Anterior cingulate cortex (tissue), 58 donors: ENCODE results near the gene SH3RF1.
A peak's percentile ranks its signal among the peaks of the same experiment; 100 is the strongest.

Experiments
- DNase-seq, 58 donors: peaks; one replicate each; lab custom pipeline; 2025; lab: John Stamatoyannopoulos, UW

Gene SH3RF1

DNA sequence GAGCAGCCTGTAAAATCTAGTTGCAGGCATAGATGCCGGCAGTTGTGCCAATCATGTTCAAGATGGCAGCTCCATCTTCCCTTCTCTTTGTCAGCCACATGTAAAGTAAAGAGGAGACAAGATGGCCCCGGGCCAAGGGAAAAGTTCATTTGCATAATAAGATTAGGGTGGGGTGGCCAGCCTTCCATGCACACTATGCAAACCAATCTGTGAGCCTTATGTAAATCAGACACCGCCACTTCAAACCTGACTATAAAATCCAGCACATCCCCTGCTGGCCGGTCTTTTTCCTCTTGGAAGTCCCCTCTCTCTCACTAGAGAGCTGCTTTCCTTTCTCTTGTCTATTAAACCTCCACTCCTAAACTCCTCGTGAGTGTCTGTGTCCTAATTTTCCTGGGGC is 181.8 kb downstream of the SH3RF1 start:
- no peak for DNase-seq

DNA sequence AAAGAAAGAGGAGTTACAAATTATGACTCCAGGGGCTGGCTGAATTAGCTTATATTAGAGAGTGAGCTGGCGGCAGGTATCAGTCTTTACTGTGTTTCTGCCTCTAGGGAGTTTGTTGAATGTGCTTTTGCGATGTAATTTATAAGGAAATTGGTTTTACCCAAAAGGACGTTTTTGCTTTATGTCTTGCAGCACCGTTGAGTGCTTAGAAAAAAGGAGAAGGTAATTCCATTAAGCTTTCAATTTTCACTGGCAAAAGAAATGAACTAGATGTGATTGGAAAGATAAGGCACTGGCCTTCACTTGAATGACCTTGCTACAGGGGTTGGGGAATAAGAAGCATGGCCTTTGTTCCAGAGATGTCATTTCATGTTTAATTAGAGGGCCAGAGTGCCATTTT is 185.8 kb downstream of the SH3RF1 start:
- no peak for DNase-seq

DNA sequence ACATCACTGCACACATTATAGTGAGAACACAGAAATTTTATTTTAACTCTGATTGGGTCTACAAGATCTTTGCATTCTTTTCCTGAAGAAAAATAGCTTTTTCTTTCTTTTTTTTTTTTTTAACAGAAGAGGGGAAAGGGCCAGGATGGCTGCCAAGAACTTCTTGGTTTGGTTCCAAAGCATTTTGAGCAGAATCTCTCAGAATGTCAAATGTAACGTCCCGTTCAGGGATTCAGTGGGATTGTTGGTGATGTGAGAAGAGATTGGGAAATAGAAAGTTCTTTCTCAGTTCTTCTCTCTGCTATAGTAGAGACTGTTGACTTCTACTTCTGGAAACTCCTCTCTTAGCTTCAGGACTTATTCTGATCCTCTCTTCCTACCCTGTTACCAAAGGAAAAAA is 189.8 kb downstream of the SH3RF1 start:
- peak in 2 of 58 donors; percentile 7 to 23 for DNase-seq

DNA sequence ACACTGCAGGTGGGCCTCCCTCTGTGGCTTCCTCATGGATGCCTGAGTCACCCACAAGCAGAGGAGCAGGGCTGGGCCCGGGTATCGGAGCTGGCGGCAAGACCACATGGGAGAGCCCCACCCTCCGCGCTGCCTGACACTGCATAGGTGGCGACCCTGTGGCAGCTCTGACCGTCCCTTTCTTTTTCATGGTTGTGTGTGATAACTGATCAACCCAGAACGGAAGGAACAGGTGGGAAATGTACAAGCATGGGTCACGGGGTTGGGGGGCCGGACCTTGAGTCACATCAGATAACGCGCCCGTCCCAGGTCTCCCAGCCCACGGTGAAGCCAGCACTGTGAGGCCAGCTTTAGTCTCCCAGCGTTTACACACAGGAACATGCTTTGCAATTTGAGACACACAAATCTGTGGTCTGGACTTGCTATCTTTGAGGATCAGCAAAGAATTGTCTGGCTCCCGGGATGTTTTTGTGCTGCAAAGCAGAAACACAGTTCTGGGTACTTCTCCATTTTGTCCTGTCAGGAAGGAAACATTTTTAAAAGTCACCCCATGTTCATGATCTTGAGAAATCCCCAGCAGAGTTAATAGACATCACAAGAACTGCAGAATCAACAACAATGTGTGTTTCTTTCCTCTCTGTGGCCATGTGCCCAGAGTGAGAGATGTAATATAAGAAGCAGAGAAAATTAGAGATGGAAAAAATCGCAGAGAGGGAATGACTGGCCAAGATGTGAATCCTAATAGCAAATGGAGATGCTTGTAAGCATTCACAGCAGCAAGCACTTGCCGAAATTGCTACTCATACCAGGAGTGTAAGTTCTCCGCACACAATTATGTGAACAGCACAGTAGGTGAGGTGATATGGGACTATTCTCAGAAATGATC is 190.6 kb downstream of the SH3RF1 start:
- peak in 16 of 58 donors; percentile 2 to 82 (median 21) for DNase-seq

DNA sequence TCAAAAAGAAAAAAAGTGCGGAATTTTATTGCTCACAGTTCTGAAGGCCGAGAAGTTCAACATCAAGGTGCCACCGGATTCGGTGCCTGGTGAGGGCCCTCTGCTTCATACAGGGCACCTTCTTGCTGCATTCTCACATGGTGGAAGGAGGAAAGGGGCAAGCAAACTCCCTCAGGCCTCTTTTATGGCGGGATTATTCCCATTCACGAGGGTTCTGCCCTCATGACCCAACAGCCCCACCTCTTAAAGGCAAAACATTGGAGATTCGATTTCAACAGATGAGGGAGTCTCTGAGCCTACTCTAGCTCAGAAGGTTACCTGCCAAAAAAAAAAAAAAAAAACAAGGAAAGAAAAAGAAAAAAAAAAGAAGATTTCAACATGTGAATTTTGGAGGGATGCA is 196.6 kb downstream of the SH3RF1 start:
- DNase-seq: no peak

DNA sequence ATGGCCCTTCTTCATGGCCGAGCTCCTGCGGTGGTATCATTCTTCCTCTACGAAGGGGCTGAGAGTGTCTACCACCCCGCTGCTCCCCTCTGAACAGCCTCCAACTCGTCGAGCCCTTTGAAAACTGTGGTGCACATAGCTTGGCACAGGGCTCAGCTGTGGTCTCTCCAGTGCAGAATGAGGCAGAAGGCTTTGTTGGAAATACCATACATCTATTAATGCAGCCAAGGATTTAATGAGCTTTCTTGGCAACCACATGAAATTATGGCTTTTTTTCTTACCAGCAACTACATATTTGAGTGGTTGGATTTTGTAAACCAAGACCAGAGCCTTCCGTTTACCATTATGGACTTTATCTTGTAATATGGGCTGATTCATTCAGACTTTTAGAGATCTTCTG is 199.0 kb downstream of the SH3RF1 start:
- no peak for DNase-seq

DNA sequence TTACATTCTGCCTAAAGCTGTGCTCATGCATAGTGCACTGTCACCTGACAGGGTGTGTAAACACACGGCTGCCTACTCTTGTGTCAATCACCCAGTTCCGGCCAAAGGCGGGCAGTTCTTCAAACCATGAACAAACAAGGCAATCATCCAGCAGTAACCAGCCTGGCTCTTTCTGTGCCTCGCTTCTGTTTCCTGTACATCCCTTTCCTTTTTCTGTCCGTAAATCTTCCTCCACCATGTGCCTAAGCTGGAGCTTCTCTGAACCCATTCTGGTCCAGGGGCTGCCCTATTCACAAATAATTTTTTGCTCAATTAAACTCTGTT is 199.9 kb downstream of the SH3RF1 start:
- DNase-seq: no peak

DNA sequence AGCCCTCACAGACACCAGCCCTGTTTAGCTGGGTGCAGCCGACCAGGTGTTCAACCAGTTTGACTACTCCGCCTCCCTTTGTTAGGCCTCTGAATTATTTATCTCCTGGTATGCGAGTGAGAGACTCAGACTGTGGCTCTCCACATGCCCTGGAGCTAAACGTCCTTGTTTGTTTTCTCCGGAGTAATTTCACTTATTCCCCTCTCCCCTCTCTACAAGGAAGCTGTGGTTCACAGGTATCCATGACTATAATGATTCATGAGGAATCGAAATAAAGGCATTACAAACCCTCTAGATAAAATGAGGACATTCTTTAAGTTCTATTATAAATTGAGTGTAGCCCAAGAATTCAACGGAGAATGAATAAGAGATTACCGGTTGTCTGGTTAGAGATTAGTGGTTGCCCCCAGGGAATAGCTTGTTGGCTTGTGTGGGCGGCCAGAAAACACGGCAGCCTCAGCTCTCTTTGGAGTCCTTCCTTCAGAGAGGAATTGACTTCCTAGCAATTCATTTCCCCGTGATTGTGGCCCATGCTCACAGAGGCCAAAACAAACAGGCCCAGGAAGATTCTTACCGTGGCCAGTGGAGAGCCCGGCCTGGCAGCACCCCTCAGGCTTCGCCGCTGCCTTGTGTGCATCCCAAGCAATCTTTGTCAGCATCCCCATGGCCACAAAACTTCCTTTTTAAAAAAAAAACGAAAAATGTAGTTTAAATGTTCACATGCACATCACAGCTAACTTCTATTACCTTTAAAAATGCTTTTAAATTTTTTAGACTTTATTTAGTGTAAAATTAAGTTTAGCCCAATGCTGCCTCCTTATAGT is 200.5 kb downstream of the SH3RF1 start:
- DNase-seq: no peak

DNA sequence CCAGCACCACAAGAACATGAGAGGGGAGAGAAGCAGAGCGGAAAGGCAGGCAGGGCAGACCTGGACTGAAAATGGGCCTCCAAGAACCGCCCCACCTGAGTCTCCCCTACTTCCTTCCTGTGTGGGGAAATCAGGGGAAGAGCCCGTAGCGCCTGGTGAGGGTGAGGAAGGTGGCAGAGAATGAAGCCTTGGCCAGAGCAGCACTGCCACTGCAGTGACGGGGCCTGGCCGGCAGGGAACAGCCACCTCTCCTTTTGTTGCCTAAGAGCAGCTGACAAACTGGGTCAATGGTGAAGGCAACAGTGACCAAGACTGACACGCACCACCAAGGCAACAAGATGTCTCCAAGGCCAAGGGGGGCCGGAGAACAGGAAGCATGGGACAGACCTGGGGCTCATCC is 202.3 kb downstream of the SH3RF1 start:
- no peak for DNase-seq

DNA sequence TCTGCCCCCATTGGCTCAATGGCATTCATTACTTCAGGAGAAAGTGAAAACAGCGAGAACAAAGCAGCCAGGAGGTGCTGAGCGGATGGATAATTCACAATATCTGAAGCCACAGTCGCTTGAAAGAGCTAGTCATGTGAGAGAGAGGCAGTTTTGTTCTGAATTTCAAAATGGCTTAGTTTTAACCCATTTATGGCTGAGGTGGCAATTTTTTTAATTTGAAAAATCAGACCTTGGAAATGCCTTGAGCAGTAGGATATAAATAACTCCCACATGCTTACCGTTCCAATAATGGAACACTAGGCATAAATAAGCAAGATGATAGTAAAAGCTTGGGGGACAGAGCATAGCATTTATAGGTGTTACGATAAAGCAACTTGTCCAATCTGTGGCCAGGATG is 203.8 kb downstream of the SH3RF1 start:
- no peak for DNase-seq

DNA sequence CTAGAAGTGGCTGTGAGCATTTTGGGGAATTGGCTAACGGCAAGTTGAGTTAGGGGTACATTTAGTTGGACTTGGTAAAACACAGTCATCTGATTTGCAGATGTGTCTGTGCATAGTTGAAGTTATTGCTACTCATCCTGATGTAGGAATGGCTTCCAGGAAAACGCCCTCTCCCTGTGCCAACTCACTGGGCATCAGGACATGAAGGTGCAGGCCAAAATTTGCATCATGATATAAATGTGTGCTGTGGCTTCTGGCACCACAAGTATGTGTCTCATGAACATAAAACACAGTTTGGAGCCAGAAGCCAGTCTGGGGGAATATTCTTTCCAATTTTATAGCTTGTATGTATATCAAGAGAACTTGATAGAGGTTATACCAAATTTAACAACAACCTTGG is 206.5 kb downstream of the SH3RF1 start:
- DNase-seq: no peak

DNA sequence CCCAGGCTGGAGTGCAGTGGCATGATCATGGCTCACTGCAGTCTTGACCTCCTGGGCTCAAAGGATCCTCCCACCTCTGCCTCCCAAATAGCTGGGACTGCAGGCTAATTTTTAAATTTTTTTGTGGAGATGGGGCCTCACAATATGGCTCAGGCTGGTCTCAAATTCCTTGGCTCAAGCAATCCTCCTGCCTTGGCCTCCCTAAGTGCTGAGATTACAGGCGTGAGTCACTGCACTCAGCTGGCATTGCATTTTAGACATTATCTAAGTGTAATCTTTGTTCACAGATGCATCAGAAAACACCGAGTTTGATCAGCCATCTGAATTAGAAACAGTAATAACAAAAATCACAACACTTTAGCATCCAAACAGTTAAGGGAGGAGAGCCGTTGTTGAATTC is 207.3 kb downstream of the SH3RF1 start:
- no peak for DNase-seq

DNA sequence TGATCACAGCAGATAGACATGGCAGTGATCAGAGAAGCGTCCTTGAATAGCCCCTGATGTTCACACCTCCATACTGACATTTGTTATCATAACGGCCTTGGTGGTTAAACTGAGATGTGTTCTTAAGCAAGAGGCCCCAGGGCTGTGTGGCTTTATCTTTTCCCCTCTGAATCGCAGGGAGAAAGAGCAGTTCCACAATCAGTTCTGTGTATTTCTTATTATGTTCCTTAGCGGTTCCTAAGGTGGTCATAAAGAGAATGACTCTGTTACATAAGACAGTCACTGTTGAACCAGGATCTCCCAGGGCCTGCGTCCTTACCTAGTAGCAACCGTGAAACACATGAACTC is 207.9 kb downstream of the SH3RF1 start:
- DNase-seq: no peak

DNA sequence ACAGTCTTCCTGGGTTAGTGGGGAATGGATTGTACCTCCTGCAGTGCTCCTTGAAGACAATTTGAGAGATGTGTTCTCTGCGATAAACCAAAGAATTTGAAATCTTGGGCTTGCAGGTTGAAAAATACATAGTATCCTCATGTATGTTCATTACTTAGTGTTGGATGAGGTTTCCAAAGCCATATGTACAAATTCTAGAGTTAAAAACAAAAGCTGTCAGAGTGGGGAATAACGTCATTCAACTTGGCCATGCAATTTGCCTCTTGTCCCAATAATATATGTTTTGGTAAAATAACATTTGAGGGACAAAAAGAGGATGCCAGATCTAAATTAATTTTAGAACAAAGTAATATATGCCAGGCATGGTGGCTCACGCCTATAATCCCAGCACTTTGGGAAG is 209.4 kb downstream of the SH3RF1 start:
- no peak for DNase-seq

DNA sequence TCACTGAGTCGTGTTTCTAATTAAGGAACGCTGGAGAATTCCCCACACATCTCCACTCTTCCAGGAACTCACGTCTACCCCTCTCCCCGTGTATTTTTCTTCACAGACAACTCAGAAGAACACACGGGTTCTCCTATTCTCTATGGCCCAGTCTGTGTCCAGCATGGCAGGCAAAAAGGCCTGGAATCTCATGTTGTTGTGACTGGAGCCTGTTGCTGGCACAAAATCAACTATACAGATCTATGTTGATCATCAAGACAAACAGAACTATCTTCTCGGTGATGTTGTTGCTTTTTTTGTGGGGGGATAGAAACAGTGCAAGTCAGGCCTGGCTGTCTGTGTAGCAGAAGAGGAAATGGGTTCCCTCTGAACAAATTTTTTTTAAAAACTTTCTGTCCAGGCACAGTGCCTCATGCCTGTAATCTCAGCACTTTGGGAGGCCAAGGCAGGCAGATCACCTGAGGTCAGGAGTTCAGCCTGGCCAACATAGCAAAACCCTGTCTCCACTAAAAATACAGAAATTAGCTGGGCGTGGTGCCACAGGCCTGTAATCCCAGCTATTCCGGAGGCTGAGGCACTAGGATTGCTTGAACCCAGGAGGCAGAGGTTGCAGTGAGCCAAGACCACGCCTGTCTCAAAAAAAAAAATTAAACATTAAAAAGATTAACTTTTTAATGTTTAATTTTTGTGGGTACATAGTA is 210.2 kb downstream of the SH3RF1 start:
- DNase-seq: no peak

DNA sequence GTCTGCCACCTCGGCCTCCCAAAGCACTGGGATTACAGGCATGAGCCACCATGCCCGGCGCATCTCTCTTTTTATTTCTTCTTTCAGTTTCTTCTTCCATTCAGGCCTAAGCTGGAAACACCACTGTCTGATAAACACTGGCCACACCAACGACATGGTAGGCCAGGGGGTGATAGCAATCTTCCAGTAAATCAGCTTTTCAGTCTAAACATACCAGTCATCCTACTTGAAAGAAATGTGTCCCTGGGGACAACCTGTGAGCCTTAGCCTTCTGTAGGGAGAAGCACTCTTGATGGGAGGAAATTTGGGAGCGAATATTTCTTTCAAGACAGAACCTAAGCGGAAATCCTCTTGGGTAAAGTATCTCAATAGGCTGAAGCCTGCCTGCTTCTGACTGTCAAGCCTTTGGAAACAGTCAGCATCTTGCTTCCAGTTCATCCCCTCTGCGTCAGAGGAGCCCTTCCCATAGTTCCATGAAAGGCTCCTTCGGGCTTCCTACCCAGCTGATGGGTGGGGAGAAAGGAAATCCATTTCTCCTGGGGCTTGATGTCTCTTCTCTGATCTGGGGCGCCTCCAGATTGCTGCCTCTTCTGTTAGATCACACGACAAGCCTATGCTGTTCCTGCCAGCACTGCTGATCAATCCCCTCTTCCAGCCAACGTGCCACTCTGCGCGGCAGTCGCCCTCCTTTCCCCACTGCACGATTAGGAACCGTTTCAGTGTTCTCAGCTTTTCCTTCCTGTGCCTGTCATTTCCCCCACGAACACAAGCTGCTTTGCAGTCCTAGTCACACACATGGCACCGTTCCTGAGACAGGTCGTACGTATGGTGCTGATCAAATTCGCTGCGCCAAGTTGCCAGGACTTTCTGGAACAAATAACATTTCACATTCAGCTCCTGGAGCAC is 211.2 kb downstream of the SH3RF1 start:
- peak in 22 of 58 donors; percentile 4 to 53 (median 18) for DNase-seq

DNA sequence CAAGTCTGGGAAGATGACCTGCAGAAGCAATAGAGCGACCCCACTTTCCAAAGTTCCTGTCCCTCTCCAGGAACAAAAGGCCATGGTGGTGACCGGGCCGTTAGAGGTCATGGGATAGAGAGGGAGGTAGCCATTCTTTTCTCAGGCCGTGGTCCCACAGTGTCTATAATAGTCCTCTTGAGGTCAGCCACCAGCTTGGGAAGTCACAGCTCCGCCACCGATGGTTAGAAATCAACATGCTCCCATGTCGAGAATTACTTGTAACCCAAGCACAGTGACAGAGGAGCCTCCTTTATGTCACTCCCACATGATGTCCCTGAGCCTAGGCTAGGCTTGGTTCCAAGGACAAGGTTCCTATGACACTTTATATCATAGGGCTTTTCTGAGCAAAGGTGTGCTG is 212.4 kb downstream of the SH3RF1 start:
- DNase-seq: no peak

DNA sequence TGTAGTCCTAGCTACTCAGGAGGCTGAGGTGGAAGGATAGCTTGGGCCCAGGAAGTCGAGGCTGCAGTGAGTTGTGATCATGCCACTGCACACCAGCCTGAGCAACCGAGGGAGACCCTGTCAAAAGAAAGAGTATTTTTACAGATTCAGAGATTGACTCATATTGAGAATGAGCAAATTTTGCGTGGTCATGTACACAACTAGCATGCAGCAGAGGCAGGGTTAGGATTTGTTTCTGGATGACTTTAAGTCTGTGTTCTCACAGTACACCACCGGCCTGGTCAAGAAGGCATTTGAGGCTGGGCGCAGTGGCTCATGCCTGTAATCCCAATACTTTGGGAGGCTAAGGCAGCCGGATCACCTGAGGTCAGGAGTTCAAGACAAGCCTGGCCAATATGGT is 215.9 kb downstream of the SH3RF1 start:
- no peak for DNase-seq

DNA sequence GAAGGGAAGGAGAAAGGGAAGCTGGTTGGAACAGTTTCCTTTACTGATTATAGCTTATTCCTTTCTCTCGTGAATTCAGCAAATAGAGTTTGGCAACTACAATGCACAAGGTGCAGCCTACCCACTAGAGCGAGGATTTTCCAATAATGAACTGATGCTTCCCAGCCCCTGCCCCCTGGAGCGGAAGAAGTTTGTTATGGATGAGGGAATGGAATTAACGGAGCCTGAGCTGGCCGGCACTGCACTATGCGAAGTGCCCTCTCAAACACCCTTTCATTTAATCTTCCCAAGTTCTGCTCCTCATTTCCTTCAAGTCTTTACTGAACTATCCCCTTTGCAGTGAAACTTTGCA is 218.2 kb downstream of the SH3RF1 start:
- DNase-seq: no peak
